ENCODE measurements around the gene KCNQ5. TPM values are rescaled to one million over a fixed set of nuclear protein-coding genes. Genes with fewer than 3 reads are reported as not detected.

KCNQ5 gene
- total RNA-seq, 1 experiment from 2014 or later: 0.07 TPM

DNA sequence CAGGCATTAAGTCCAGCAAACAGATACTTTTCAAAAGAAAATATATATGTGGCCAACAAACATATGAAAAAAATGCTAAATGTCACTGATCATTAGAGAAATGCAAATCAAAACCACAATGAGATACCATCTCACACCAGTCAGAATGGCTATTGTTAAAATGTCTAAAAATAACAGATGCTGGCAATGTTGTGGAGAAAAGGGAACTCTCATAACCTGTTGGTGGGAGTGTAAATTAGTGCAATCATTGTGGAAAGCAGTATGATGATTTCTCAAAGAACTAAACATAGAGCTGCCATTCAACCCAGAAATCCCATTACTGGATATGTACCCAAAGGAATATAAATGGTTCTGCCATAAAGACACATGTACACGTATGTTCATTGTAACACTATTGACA is 20.6 kb downstream of the KCNQ5 start:
- no peak overlapping the region for H3K27ac ChIP-seq (ENCODE audit: insufficient read length, low read depth, low read length)
- H4K91ac ChIP-seq (ENCODE audit: insufficient read length, low read depth, low read length): no peak overlapping the region
- no peak overlapping the region for H3K56ac ChIP-seq (ENCODE audit: insufficient read length, low read depth, low read length)
- no peak overlapping the region for H3K9ac ChIP-seq (ENCODE audit: extremely low read depth, insufficient read length, low read length)
- H2BK20ac ChIP-seq (ENCODE audit: low read depth, low read length, poor library complexity, severe bottlenecking): no peak overlapping the region
- no peak overlapping the region for H2BK5ac ChIP-seq (ENCODE audit: insufficient read length, low read length)
- H3K4me3 Mint-ChIP-seq: no peak overlapping the region
- no peak overlapping the region for H3K14ac ChIP-seq (ENCODE audit: insufficient read depth, low read length)
- H3K36me3 Mint-ChIP-seq (ENCODE audit: insufficient read depth in 1 of 3, low read depth in 3 of 3): no peaks in the 10 kb centered on the region
- no peak overlapping the region for H3K4me2 ChIP-seq (ENCODE audit: insufficient read depth, insufficient read length, low read length)
- 0 out of 2 replicates have a peak, but pooled peaks cover 2% of the 10 kb centered on the region for H3K27me3 Mint-ChIP-seq (ENCODE audit: low read depth)
- H3K4ac ChIP-seq (ENCODE audit: low read depth, low read length): no peak overlapping the region
- no peak overlapping the region for H3K27ac Mint-ChIP-seq
- no peak overlapping the region for H2BK15ac ChIP-seq (ENCODE audit: low read depth, low read length)
- no peak overlapping the region for H2BK120ac ChIP-seq (ENCODE audit: low read depth, low read length, poor library complexity, severe bottlenecking)
- no peak for DNase-seq
- peaks cover 0 to 3% of the 10 kb centered on the region in 2 experiments; a peak in 1 of 4 replicates for H3K4me1 Mint-ChIP-seq
- no peak overlapping the region for H4K8ac ChIP-seq (replicated peaks; ENCODE audit: insufficient read length, low read depth, low read length)
- H2BK12ac ChIP-seq (ENCODE audit: insufficient read length, low read depth, low read length): no peak overlapping the region
- H3K9me3 Mint-ChIP-seq: no peaks in the 10 kb centered on the region
- TF ChIP-seq, protein P1, sequence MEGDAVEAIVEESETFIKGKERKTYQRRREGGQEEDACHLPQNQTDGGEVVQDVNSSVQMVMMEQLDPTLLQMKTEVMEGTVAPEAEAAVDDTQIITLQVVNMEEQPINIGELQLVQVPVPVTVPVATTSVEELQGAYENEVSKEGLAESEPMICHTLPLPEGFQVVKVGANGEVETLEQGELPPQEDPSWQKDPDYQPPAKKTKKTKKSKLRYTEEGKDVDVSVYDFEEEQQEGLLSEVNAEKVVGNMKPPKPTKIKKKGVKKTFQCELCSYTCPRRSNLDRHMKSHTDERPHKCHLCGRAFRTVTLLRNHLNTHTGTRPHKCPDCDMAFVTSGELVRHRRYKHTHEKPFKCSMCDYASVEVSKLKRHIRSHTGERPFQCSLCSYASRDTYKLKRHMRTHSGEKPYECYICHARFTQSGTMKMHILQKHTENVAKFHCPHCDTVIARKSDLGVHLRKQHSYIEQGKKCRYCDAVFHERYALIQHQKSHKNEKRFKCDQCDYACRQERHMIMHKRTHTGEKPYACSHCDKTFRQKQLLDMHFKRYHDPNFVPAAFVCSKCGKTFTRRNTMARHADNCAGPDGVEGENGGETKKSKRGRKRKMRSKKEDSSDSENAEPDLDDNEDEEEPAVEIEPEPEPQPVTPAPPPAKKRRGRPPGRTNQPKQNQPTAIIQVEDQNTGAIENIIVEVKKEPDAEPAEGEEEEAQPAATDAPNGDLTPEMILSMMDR (conservative IDR thresholded peaks at IDR 0.05): no peak
- H3K9me3 ChIP-seq (ENCODE audit: control insufficient read depth, low read depth, low read length): no peaks in the 10 kb centered on the region
- no peak overlapping the region for H3K23ac ChIP-seq (ENCODE audit: insufficient read length, low read depth, low read length)
- H3K27me3 ChIP-seq (ENCODE audit: insufficient read depth, low read length): no peaks in the 10 kb centered on the region
- no peak overlapping the region for H2AK5ac ChIP-seq (ENCODE audit: insufficient read length, low read length)
- no peak overlapping the region for H3T11ph ChIP-seq (ENCODE audit: low read length)
- H4K20me1 ChIP-seq (ENCODE audit: control insufficient read depth, insufficient read depth, insufficient read length): no peaks in the 10 kb centered on the region
- H3K79me1 ChIP-seq (ENCODE audit: insufficient read depth, low read depth, low read length, poor library complexity, severe bottlenecking): no peaks in the 10 kb centered on the region
- no peak overlapping the region for H2AFZ ChIP-seq (ENCODE audit: low read length)
- H3K4me1 ChIP-seq (ENCODE audit: insufficient read depth, low read length): no peaks in the 10 kb centered on the region; the same call in 1 of the 2 replicates
- H3K23me2 ChIP-seq (ENCODE audit: insufficient read length, low read depth, low read length, poor library complexity, severe bottlenecking): no peaks in the 10 kb centered on the region
- no peaks in the 10 kb centered on the region for H3K79me2 ChIP-seq (ENCODE audit: insufficient read depth, low read length)
- no peak overlapping the region for H4K5ac ChIP-seq (ENCODE audit: insufficient read length, low read depth, low read length)
- no CpG with 5 or more reads among the region's 1 CpG for WGBS (ENCODE audit: extremely low coverage, insufficient read length, low lambda C conversion rate)
- H3K18ac ChIP-seq (ENCODE audit: insufficient read length, low read depth, low read length): no peak overlapping the region

Data from H9 (cell line).